ENCODE results near the gene FNBP1.
A peak's percentile ranks its signal among the peaks of the same experiment; 100 is the strongest.

Gene FNBP1

DNA sequence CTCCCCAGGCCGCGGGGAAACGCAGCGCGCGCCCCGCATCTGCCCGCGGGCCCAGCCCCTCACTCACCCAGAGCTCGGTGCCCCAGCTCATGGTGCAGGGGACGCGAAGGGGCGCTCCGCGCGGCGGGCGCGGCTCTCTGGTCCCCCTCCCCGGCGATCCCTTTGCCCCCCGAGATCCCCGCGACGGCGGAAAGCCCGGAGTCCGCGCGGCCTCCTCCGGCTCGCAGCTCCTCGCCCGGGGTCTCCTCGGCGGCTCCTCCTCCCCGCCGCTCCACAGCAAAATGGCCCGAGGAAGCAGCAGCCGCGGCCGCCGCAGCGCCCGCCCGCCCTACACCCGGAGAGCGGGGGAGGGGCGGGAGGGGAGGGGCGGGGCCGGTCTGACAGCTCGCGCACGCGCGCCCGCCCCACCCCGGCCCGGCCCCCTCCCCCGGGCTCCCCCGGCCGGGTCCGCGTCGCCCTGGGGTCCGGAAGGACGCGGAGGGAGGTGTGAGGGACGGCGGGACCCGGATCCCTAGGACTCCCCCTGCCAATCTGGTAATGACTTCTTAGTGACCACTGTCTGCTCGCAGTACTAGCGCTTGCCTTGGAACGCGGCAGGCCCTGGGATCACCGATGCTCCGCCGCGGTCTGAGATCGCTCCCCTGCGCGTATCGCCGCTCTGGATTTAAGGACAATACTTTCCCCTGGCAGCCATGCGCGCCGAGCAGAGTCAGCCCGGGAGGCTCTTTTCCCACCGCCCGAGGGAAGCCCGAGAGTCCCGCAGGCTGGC, at the start of gene FNBP1:
TSS of gene FNBP1 (minus strand) at position 305 of the 769 bp plus-strand sequence. CDS start at position 91, 214 bp downstream.
- peak; percentile 89 for DNase-seq (ENCODE audit: low spot score)

- no peak for DNase-seq (ENCODE audit: low spot score)
These were observed 47.9 kb upstream of the FNBP1 start for GRCh38 chr9:130090915-130091314.

DNA sequence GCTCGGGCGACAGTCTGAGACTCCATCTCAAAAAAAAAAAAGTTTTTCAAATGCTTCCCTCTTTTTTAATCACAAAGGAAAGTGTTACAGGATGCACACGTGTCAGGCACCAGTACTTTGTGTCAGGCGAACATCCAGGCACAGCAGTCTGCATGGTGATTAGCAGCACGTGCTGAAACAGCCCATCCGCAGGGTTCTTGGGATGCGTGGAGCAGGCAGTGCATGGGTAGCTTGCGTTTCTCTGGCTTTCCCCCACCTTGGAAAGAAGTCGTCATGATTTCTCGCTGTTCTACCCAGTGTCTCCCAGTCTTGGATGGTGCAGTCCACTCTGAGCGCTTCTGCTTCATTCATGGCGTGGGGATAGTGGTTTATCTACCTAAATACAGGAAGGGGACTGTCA, 46.2 kb upstream of the FNBP1 start:
- no peak for DNase-seq (ENCODE audit: low spot score)

DNA sequence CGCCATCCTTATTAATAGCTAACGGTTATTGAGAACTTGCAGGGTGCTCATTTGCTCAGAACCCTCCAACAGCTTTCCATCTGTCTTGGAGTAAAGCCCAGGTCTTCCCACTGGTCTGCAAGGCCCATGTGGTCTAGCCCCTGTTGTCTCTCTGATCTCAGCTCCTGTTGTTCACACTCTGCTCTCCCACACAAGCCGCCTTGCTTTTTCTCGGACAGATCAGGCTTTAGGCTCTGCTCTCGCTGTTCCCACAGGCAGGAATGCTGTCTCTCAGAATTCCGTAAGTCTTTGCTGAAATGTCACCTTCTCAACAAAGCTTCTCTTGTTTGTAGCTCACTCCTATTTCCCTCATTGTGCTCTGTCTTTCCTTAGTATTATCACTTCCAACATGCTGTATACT, 45.1 kb upstream of the FNBP1 start:
- no peak for DNase-seq (ENCODE audit: low spot score)

- no peak for DNase-seq (ENCODE audit: low spot score)
These were observed 41.3 kb upstream of the FNBP1 start for GRCh38 chr9:130084337-130084736.

- DNase-seq (ENCODE audit: low spot score): no peak
These were observed 35.6 kb upstream of the FNBP1 start for GRCh38 chr9:130078547-130078946.

DNA sequence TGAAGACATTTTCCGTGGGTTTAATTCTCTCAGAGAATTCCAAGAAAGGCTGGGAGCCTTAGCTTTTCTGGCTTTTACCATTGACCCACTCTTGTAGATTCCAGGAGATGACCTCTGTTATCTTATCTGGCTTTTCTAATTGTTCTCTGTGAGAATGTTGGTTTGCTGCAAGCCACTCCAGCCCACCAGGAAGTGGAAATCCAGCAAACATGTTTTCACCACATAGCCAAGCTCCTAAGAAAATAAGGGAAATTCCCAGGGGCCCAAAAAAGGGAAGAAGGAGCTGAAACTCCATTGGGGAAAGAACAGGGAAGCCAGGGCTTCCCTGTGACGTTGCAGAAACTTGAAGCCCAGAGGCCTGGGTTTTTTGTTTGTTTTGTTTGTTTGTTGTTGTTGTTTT, 30.4 kb upstream of the FNBP1 start:
- no peak for DNase-seq (ENCODE audit: low spot score)

GRCh38 chr9:130072515-130073235, 29.7 kb upstream of the FNBP1 start:
- DNase-seq (ENCODE audit: low spot score): no peak

- no peak for DNase-seq (ENCODE audit: low spot score)
These were observed 26.1 kb upstream of the FNBP1 start for GRCh38 chr9:130069048-130069447.

DNA sequence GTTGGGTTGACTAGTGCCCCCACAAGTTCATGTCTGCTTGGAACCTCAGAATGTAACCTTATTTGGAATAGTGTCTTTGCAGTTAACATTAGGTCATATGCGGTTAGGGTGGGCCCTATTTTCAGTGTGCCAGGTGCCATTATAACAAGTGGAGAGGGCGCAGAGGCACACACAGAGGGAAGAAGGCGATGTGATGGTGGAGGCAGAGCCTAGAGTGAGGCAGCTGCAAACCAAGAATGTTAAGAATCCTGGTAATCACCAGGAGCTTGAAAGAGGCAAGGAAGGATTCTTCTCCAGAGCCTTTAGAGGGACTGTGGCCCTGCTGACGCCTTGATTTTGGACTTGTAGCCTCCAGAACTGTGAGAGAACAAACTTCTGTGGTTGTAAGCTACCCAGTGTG, 21.6 kb upstream of the FNBP1 start:
- no peak for DNase-seq (ENCODE audit: low spot score)

DNA sequence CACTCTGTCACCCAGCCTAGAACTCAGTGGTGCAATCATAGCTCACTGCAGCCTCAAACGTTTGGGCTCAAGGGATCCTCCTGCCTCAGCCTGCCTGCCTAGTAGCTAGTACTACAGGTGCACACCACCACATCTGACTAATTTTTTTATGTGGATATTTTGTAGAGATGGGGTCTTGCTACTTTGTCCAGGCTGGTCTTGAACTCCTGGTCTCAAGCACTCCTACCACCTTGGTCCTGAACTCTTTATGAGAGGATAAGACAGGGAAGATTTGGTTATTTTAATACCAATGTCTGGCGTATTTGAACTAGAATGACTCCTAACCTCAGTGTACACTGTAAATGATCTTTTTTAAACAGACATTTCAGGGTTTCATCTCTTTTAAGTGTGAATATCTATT, 19.8 kb upstream of the FNBP1 start:
- DNase-seq (ENCODE audit: low spot score): no peak

- DNase-seq (ENCODE audit: low spot score): no peak
These were observed 17.3 kb upstream of the FNBP1 start for GRCh38 chr9:130060296-130060695.

- DNase-seq (ENCODE audit: low spot score): no peak
These were observed 15.9 kb upstream of the FNBP1 start for GRCh38 chr9:130058887-130059286.

DNA sequence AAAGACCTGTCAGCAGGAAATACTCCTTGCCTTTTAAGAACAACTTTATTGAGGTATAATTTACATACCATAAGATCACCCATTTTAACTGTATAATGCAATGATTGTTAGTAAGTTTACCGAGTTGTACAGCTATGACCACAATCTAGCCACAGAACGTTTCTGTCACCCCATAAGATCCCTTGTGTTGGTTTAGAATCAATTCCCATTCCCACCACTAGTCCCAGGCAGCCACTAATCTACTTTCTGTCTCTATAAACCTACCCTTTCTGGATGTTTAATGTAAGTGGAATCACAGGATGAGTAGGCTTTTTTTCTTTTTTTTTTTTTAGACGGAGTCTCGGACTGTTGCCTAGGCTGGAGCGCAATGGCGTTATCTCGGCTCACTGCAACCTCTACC, 15.2 kb upstream of the FNBP1 start:
- peak; percentile 59 for DNase-seq (ENCODE audit: low spot score)

GRCh38 chr9:130054820-130055219, 11.8 kb upstream of the FNBP1 start:
- DNase-seq (ENCODE audit: low spot score): no peak

DNA sequence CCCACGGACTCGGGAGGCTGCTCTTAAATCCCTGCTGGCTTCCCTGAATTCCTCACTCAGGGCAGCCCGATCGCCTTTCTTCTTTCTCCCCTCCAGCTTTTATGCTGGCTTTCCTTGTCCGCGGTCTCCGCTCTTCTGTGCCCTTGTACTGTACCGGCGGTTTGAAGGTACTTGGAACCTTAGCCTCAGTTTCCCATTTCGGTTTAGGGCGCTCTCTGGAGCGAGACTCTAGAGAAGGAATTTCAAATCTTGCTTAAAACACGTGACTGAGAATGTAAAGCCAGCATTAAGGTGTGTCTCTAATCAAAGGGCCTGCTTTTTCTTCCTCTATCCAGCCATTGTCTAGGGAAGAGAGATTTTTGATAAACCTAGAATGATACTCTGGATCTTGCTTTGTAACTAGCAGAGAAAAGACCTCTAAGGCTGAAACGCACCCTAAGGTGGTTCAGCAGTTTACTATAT, 11.4 kb upstream of the FNBP1 start:
- DNase-seq (ENCODE audit: low spot score): no peak

- DNase-seq (ENCODE audit: low spot score): peak; percentile 92
These were observed 10.7 kb upstream of the FNBP1 start, which contains the start of gene GPR107 for GRCh38 chr9:130053504-130054324. GPR107 (plus strand) TSS chr9:130053906; CDS start chr9:130053933, 27 bp downstream.

DNA sequence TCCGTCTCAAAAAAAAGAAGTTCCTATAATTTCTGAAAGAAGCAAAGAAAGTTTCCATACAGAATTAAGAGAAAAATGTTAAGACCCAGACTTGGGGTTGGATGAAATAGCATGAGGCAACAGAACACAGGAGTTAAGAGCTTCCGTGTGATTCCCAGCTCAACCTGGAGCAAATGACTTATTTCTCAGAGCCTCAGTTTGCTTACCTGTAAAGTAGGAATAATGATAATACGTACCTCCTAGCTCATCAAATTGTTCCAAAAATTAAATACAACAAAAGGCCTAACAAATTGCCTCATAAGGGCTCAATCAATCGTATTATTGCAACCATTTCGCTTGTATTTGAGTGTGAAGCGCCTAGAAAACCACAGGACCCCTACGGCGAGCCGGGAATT, 10.1 kb upstream of the FNBP1 start:
- DNase-seq (ENCODE audit: low spot score): no peak

DNA sequence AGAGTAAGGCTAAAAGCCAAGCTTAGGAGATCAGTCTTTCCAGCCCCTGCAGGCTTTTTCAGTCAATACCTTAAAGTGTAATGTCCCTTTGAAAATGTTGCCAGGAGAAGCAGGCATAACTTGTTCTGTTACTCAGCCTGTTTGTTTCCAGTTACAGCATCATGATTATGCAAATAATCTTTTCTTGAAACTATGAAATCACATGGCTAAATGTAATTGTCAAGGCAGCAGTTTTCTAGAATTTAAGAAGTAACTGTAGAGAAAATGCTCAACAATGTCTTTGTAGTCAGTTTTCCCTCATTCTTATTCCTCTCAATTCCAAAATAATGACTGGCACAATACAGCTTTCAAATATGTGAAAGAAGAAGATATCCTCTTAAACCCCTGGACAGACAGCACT, 8.9 kb upstream of the FNBP1 start:
- no peak for DNase-seq (ENCODE audit: low spot score)

DNA sequence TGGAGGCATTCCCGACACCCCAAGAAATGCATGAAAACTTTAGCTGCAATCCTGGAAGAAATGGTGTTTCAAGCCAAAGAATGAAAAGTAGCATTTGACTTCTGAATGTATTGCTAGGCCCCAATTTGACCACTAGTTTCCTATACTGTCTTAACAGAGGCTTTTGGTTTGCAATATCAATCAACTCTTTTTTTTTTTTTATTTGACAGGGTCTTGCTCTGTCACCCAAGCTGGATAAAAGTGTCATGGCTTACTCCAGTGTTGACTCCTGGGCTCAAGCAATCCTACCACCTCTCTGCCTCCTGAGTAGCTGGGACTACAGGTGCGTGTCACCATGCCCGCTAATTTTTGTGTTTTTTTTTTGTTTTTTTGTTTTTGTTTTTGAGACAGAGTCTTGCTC, 7.5 kb upstream of the FNBP1 start:
- no peak for DNase-seq (ENCODE audit: low spot score)

DNA sequence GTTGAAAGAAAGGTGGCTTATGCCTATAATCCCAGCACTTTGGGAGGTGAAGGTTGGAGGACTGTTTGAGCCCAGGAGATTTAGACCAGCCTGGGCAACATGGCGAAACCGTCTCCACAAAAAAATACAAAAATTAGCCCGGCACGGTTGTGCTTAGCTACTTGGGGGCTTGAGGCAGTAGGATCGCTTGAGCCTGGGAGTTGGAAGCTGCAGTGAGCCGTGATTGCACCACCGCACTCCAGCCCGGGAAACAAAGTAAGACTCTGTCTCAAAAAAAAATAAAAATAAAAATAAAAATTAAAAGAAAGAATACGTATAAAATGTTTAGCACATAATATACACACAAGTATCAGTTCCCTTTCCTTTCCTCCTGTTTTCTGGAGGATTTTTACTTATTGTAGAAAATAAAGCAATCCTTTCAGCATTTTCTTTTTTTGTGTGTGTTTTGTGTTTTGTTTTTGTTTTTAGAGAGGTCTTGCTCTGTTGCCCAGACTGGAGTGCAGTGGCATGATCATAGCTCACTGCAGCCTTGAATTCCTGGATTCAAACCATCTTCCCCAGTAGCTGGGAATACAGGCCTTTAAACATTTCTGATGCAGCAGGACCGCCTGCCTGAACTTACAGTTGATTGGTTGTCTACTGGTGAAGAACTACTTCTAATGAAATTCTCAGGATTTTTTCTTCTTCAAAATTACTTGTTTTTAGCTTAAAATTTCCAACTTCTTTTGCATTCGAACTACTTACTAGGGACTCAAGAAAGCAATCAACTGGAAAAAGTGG, 6.6 kb upstream of the FNBP1 start:
- no peak for DNase-seq (ENCODE audit: low spot score)

Measured in HuH-7.5 (cell line).